CD4-positive, alpha-beta T cell treated with Interleukin-4 for 1 hour (primary cell): ENCODE measurements around the gene BAX.
"Not testable (repeated sequence)": the region's sequence is repeated elsewhere in the genome, so short reads cannot be mapped to it uniquely, and the experiment has no call there.

Source experiments
- DNase-seq, 2 donors: peaks; one replicate each; pipeline ENCODE4 v3.0.0-alpha.2; 2020 to 2022

The BAX gene

GRCh38 chr19:48954595-48955307 lies at the start of gene BAX:
Gene BAX, plus strand, starts transcription at chr19:48954875. Its CDS starts 54 bp downstream, at chr19:48954929.
- peak; percentile 87 to 89 for DNase-seq

GRCh38 chr19:48905664-48906063 lies 49.0 kb upstream of the BAX start:
- DNase-seq: no peak

GRCh38 chr19:48906324-48906723 lies 48.4 kb upstream of the BAX start:
- no peak for DNase-seq

DNA sequence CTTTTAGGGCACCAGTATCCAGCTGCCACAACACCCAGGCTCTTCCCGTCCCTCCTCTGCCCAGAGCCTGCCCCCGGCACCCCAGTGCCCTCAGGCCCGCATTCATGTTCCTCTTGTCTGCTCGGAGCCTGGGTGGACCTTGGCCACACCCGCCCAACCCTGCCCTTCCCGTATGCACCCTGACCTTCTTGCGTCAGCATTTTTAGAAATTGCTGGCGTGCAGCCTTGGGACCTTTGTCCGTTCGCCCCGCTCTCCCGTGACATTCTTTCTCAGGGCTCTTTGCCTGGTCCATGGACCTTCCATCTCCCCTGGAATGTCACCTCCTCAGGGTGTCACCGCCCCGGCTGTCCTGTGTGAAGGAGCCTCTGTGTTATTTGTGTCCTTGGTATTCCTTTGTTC lies 47.0 kb upstream of the BAX start:
- DNase-seq: peak in 1 of 2 donors; percentile 29

DNA sequence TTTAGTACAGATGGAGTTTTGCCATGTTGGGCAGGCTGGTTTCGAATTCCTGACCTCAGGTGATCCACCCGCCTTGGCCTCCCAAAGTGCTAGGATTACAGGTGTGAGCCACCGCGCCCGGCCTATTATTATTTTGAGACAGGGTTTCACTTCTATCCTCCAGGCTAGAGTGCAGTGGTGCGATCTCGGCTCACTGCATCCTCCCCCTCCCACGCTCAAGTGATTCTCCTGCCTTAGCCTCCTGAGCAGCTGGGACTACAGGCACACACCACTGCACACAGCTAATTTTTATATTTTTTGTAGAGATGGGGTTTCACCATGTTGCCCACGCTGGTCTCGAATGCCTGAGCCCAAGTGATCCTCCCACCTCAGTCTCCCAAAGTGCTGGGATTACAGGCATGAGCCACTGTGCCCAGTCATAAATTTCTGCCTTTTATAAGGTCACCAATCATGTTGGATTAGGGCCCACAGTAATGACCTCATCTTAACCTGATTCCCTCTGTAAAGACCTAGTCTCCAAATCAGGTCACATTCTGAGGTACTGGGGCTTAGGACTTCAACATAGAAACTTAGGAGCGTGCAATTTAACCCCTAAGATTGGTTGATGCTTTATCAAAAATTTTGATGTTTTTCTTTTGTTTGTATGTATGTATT lies 45.1 kb upstream of the BAX start:
- DNase-seq: not testable (repeated sequence)

DNA sequence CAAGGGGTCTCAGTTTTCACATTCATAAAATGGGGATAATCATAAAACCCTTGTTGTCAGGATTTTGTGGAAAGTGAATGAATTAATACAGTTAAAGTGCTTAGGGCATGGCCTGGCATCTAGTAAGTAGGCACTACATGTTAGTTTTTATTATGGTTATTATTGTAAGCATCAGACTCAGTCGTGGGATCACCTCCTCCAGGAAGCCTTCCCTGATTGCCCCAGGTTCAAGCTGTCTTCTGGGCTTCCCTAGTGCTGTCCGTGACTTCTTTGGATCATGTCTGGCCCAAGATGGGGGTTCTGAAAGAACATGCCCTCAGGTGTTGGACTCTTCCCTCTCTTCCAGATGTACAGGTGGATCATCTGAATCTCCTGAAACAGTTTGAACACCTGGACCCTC lies 43.9 kb upstream of the BAX start:
- DNase-seq: no peak

DNA sequence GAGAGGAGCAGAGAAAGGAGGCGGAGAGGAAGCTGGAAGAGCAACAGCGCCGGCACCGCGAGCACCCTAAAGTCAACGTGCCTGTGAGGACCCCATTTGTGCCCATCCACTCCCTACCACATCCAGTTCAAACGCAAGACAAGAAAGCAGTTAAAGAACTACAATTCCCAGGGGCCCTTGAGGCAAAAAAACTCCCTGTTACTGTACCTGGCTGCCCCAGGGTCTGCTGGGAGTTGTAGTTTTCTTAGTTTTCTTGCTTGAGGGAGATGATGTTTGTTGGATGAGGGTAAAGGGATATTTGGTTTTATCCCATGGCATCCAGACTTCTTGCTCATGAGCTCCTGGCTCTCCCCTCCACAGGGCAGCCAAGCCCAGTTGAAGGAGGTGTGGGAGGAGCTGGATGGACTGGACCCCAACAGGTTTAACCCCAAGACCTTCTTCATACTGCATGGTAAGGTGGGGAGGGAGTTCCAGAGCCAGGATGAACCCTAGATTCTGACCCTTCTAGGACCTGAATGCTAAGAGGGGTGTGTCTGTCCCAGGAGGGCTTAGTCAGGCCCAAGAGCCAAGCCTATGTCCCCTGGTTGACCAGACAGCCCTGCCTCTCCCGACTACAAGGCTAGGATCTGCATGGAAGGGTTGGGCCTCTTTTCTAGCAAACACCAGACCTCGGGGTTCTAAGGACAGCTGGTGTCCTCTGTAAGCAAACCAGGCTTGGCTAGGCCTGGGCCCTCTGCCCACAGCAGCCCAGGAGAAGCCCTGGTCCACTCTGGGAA lies 41.4 kb upstream of the BAX start:
- peak in 1 of 2 donors; percentile 43 for DNase-seq

- no peak for DNase-seq
Observed at GRCh38 chr19:48914181-48914580, 40.5 kb upstream of the BAX start.

- DNase-seq: no peak
Observed at GRCh38 chr19:48915757-48916156, 38.9 kb upstream of the BAX start.

- DNase-seq: no peak
Observed at GRCh38 chr19:48918071-48918470, 36.6 kb upstream of the BAX start.

GRCh38 chr19:48918801-48919247 lies 35.9 kb upstream of the BAX start:
- peak; percentile 14 to 24 for DNase-seq

DNA sequence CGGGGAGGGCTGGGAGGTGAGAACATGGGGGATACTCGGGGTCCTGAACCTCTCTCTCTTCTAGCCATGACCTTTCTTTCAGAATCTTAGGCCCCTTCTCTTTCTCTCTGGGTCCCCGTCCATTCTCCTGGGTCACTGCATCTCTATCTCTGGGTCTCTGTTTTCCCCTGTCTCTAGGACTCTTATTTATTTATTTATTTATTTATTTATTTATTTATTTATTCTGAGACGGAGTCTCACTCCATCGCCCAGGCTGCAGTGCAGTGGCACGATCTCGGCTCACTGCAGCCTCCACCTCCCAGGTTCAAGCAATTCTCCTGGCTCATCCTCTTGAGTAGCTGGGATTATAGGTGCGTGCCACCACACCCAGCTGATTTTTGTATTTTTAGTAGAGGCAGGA lies 35.4 kb upstream of the BAX start:
- not testable (repeated sequence) for DNase-seq

DNA sequence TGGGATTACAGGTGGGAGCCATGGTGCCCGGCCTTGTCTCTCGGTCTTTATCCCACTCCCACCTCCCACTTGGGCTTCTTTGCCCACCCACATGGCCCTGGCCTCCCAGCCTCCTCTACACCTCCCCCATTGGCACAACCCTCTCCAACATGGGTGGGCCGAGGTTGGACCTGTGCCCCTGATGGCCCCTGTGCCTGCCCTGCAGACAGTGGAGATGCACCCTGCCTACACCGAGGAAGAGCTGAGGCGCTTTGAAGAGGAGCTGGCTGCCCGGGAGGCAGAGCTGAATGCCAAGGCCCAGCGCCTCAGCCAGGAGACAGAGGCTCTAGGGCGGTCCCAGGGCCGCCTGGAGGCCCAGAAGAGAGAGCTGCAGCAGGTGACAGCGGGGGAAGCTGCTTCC lies 33.7 kb upstream of the BAX start:
- no peak for DNase-seq

GRCh38 chr19:48921721-48922500 lies 32.8 kb upstream of the BAX start:
- no peak for DNase-seq

GRCh38 chr19:48922548-48923490 lies 31.9 kb upstream of the BAX start:
- DNase-seq: no peak

DNA sequence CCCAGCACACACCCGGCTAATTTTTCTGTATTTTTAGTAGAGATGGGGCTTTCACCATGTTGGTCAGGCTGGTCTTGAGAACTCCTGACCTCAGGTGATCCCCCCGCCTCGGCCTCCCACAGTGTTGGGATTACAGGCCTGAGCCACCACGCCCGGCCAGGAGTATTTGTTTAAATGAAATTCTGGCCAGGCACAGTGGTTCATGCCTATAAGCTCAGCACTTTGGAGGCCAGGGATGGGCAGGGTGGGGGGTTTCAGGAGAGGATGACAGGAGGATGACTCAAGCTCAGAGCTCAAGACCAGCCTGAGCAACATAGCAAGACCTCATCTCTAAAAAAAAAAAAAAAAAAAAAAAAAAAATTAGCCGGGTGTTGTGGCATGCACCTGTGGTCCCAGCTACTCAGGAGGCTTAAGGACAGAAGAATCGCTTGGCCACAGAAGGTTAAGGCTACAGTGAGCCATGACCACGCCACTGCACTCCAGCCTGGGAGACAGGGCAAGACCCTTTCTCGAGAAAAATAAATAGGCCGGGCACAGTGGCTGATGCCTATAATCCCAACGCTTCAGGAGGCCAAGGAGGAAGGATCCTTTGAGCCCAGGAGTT lies 29.3 kb upstream of the BAX start:
- no peak for DNase-seq

- DNase-seq: not testable (repeated sequence)
Observed at GRCh38 chr19:48925890-48926289, 28.8 kb upstream of the BAX start.

DNA sequence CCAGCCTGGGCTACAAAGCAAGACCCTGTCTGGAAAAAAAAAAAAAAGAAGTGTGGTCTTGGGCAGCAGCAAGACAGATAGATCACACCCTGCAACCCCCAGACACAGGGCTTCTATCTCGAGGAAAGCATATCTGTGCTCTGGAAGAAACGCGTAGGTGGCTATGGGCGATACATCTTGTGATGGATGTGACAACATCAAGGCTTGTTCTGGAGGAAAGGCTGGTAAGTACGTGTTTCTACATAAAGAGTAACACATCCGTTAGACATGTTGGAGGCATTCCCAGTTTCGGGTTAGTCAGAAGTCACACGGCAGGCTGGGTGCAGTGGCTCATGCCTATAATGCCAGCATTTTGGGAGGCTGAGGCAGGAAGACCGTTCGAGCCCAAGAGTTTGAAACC lies 27.8 kb upstream of the BAX start:
- no peak for DNase-seq

DNA sequence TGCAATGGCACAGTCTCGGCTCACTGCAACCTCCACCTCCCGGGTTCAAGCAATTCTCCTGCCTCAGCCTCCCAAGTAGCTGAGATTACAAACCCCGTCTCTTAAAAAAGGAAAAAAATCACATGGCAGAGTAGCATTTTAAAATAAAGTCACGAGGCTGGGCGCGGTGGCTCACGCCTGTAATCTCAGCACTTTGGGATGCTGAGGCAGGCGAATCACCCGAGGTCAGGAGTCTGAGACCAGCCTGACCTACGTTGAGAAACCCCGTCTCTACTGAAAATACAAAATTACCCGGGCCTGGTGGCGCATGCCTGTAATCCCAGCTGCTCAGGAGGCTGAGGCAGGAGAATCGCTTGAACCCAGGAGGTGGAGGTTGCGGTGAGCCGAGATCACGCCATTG lies 27.0 kb upstream of the BAX start:
- not testable (repeated sequence) for DNase-seq

DNA sequence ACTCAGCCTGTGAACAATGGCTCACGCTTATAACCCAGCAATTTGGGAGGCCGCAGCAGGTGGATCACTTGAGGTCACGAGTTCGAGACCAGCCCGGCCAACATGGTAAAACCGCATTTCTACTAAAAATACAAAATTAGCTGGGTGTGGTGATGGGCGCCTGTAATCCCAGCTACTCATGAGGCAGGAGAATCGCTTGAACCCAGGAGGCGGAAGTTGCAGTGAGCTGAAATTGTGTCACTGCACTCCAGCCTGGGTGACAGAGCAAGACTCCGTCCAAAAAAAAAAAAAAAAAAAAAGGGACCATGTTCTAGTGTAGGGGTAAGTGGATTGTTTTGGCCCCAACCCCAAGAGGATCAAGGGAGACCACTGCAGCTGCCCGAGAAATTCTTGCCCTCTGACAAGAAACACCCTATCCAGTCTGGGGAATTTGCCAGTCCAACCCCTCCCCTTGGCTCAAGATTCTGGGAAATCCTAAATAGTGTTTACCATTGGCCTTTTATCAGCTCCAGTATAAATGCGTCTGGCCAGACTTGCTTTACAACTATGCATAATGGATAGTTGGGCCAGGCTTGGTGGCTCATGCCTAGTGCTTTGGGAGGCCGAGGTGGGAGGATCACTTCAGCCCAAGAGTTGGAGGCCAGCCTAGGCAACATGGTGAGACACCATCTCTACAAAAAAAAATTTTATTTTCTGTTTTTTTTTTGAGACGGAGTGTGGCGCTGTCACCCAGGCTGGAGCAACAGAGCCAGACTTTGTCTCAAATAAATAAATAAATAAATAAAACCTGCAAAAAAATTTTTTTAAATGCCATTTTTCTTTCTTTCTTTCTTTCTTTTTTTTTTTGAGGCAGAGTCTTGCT lies 26.3 kb upstream of the BAX start:
- DNase-seq: no peak
